NCI-H1092 treated with DMSO at 0.1 percent for 48 hours (cell line): Measurements from ENCODE around the gene KCNK7.

Source experiments
- DNase-seq: peaks from one replicate; lab custom pipeline; 2025; lab: John Stamatoyannopoulos, UW

The KCNK7 gene

DNA sequence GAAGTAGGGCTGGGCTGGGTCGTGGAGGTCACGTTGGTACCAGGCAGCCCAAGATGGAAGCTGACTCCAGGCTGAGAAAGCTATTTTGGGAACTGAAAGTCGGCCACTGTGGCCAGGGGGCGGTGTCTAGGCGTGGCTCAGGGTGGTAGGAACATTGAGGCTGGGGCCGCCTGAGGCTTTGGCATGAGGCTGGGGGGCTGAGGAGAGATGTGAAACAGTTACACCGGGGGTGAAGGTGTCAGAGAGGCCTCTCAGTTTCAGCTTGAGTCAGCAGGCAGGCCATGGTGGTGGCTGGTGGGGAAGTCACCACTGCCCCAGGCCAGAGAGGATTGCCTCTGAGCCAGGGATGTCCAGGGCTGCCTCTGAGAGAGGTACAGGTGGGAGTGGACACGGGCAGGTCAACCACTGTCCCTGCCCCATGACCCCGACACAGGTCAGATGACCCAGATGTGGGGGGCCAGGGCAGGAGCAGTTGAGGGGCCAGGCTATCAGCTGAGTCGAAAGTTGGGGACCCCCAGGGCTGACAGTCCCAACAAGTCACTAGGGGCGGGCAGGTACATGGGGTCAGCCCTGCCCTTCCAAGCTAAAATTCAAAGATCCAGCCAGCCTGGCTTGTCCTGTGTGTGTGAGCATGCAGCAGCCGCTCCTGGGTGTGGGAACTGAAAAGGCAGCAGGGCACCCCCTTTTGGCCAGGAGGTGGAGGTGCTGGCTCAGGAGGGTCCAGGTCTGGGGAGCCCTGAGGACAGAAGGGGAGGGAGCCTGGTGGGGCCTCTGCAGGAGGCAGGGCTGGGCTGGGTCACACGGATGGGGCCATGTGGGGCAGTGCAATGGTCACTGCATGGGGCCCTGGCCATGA lies 7.2 kb downstream of the KCNK7 start:
- DNase-seq = peak; percentile 21

DNA sequence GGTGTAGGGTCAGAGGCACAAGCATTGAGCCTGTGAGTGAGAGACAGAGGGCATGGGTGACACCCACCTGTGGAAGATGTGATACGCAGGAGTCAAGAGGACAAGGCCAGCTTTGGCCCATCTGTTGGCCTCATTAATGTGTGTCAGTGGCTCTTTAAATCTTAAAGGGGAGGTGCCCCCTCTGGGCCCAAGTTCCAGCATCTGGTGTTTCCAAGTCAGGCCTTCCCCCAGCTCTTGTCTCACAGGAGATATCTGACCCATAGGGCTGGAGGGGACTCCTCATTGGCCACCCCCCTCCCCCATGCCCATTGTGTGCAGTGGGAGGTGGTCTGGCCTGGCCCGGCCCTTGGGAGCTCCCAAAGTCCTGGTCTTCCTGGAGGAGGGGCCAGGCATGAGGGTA lies 8.9 kb downstream of the KCNK7 start:
- no peak for DNase-seq

DNA sequence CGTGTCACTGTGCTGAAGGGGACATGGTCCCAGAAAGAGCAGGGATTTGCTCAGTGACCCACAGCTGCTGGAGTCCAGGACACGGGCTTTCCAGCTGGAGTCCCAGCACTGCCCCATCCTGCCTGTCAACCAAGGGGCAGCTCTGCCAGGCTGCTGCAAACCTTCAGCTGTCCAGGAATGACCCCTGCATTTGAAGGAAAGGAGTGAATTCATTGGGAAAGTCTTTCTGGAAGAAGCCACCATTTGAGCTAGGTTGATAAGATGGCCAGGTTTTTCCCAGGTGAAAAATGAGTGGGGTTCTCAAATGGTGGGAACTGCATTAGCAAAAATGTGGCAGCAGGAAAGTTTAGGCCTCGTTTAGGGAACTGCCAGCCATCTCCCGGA lies 9.4 kb downstream of the KCNK7 start:
- no peak for DNase-seq

DNA sequence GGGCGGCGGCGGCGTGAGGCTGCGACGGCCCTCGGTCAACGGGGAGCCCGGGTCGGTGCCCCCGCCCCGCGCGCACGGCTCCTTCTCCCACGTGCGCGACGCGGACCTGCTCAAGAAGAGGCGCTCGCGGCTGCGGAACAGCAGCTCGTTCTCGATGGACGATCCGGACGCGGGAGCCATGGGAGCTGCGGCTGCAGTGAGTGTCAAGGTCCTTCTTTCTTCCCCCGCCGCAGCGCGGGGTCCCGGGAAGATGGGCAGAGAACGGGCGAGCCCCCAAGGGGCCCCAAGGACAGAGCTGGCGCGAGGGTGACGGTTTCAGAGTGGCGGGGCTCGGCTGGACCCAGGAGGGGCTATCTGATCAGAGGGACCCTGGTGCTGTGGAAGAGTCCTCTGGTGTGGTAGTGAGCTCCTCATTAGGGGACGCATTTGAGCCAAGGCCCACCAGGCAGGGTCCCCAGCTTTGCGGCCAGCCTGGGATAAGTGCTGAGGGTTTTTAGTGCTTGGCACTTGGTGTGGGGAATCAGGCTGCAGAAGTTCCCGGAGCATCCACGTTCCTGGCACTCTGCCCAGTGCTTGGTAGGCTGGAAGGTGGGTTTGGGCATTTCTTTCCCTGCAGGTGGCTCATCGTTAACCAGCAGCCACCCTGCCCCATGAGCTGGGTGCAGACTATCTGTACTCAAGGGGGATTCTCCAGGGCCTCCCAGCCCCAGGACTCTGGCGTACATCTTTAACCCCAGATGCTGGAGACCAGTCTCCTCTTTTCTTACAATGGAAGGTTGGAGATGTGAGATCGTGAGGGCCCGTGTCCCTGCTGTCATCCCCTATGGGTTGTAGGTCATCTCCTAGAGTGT lies 10.0 kb downstream of the KCNK7 start:
- DNase-seq = no peak

DNA sequence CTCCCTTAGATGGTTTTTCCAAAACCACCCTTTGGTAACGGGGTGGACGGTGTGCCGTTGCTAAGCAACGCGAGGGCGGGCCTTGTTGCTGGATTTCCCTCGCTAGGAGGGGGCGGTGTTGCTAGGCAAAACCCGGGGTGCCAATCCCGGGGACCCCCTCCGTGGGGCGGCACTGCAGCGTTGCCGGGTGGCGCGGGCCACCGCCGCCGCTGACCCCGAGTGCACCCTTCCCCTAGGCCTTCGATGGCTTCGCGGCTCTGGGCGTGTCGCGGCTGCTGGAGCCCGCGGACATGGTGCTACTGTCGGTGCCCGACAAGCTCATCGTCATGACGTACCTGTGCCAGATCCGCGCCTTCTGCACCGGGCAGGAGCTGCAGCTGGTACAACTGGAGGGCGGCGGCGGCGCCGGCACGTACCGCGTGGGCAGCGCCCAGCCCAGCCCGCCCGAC lies 10.9 kb downstream of the KCNK7 start:
- DNase-seq = no peak

DNA sequence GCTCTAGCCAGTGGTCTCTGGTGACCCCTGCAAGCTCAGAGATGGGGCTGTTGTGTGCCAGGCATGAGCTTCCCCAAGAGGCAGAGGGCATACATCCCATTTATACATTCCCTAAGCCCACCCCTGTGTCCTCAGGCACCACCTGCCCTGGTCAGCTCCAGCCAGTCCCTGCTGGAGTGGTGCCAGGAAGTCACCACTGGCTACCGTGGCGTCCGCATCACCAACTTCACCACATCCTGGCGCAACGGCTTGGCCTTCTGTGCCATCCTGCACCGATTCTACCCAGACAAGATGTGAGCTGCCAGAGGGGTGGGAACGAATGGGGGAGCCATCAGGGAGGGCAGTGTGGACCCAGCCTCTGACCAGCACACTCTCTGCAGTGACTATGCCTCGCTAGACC lies 11.5 kb downstream of the KCNK7 start:
- DNase-seq = no peak

DNA sequence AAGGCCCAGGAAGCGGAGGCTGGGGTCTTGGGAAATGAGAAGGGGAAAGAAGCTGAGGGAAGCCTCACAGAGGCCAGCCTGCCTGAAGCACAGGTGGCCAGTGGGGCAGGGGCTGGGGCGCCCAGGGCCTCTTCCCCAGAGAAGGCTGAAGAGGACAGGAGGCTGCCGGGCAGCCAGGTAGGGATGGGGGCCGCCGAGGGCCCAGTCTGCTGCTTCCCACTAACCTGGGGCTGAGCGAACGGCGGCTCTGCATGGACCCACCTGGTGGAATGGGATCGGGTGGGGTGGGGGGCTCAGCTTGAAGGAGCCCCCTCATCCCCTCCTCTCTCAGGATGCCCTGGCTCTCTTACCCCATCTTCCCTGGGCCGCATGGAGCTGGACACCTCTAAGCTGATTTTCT lies 12.0 kb downstream of the KCNK7 start:
- no peak for DNase-seq

DNA sequence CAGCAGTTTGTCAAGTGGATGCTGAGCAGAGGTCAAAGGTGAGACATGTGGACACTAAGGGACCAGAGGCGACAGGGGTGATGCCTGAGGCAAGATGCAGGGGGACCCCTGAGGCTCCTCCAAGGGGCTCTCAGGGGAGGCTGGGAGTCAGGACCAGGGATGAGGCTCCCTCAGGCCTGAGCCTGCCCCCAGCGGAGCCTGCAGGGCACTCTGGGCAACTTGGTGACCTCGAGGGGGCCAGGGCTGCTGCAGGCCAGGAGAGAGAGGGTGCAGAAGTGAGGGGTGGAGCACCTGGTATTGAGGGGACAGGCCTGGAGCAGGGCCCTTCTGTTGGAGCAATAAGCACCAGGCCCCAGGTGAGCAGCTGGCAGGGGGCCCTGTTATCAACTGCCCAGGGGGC lies 13.7 kb downstream of the KCNK7 start:
- no peak for DNase-seq

DNA sequence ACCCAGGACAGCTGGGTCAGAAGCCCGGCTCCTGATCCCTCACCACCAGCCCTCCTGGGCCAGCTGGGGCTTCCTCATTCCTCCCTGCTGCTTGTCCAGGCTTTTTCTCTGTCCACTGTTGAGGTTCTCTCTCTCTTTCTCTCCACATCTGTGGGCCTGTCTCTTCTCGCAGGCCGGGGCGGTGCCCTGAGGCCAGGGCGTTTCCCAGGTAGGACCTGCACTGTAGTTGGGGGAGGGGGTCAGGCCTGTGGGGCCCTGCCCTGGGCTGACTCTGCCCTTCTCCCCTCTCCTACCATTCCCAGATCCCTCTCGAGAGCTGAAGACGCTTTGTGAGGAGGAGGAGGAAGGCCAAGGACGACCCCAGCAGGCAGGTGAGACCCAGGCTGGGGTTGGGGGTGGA lies 14.8 kb downstream of the KCNK7 start:
- no peak for DNase-seq

DNA sequence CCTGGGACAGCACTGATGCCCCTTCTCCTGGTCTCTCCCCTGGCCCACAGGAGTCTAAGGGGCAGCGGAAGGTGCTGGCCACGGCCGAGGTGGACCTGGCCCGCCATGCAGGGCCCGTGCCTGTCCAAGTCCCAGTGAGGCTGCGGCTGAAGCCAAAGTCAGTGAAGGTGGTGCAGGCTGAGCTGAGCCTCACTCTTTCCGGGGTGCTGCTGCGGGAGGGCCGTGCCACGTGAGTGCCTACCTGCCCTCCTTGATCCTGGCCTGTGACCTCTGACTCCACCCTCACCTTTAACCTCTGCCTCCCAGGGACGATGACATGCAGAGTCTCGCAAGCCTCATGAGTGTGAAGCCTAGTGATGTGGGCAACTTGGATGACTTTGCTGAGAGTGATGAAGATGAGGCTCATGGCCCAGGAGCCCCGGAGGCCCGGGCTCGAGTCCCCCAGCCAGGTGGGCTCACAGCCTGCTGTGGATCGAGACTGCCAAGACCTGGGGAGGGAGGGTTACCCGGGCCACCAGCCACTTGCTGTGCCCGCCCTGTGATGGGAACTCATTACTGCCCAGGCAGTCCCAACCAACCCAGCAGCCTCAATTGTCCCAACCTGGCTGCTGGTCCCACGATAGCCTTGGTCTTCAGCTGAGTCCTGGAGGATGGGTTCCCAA lies 15.4 kb downstream of the KCNK7 start:
- DNase-seq = no peak

DNA sequence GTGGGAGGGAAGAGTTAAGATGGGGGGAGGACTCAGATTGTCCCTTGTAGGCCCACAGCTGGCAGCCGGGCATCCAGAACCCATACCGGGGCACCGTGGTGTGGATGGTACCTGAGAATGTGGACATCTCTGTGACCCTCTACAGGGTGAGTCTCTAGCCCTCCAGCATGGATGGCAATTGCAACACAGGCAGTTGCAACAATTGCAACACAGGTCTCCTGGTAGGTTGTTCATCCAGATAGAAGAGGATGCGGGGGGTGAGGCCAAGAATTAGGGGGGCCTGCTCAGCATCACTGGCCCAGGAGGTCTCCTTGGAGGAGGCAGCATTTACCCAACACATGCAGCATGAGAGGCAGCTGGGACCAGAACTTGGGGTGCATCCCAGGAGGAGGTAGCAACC lies 16.3 kb downstream of the KCNK7 start:
- no peak for DNase-seq

DNA sequence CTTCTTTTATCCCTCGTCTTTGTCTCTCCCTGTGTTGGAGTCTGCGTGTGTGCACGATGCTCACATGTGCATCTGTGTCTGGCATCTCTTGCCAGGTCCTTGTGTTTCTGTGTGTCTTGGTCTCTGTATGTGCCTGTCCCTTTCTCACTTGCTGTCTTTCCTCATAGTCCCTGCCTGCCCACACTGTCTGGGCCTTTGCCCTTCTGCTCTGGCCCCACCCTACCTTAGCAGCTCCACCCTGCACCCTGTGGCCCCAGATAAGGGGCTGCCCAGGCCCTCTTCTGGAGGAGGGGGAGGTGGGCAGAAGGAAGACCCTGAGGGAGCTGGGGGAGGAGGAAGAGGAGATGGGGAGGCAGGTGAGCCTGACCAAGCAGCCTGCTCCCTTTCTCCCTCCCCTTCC lies 16.9 kb downstream of the KCNK7 start:
- no peak for DNase-seq

DNA sequence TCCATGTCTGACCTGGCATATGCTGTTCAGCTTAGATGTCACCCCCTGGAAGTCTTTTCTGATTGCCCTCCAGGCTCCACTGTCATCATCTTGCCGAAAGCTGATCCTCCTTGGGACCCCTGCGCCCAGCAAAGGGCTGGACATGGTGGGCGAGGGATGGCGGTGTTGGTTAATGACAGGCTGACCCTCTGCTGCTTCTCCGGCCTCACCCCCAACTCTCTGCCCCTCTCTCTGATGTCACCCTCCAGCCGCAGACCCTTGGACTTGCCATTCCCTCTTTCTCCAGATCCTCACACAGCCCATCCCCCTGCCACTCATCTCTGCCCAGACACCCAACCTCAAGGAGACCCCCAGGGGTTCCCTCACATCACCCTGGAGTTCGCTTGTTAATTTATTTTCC lies 17.5 kb downstream of the KCNK7 start:
- DNase-seq = no peak

DNA sequence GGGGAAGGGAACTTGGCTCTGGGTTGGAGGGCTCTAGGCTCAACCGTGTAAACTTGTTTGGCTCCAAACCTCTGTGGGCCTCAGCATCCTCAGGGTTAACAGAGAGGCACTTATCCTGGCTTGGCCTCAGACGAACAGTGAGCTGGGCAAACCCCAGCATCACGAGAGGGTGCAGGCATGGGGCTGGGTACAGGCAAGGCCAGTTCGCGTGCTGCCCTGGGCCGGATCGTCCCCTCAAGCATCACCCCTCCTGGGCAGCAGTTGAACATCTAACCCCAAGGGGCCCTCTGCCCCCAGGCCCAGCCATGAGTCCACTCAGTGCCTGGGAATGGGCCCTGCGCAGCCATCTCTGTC lies 17.9 kb downstream of the KCNK7 start:
- DNase-seq = no peak

DNA sequence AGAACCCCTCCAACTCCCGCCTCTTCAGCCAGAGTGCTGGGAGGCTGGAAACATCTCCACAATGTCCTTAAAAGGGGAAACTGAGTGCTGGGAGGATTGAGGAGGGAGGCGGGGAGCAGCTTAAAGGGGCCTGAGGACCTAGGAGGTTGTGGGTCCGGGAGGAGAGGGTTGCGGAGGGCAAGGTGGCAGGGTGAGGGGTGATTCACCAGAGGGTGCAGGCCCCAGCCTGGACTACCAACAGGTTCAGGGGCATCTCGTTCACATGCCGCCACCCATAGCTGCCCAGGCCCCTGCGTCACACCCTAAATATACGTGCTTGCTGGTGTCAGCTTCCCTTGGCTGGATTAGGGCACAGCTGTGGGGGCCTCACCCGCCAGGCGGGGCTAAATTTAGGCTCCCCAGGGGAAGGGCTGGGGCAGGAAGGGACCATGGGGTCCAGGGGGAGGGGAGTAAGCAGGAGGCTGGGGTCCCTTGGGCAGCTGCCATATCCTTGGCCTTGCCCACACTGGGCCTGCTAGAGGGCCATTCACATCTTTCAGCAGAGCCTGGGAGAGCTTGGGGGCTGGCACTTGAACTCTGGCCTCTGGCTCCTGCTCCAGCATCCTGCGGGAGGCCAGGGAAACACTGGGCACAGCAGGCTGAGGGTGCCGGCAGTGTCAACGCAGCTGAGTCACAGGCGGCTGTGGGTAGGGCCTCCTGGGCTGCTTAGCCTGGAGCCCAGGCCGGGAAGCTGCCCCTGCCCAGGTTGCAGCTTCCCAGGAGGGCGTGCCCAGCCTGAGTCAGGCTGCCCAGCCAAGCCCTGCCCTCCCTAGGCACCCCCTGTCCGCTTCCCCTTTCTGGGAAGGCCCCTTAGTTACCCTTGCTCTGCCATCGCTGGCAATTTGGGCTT lies 18.5 kb downstream of the KCNK7 start:
- DNase-seq = no peak

DNA sequence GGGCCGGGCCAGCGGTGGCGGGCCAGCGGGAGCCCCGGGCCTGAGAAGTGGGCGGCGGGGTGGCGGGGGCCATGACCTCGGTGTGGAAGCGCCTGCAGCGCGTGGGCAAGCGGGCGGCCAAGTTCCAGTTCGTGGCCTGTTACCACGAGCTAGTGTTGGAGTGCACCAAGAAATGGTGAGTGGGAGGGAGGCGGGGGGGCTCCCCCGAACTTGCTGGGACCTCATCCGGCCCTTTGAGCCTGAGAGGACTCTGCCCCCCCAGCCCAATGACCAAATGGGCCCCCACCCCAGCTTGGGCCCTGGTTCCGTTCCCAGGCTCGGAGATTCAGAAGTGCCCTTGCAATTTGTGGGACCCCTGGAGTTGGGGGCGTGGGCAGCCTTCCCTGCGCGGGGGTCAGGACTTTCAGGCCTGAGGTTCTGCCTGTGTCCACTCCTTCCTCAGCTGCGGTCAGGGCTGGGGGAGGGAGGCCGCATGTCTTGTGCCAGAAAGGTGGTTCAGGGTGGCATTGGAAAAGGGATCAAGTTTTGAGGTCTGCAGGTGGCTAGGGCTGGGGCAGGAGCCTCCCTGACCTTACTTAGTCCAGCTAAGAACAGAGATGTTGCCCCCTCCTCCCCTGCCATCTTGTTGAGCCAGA lies 19.3 kb downstream of the KCNK7 start:
- DNase-seq = no peak

DNA sequence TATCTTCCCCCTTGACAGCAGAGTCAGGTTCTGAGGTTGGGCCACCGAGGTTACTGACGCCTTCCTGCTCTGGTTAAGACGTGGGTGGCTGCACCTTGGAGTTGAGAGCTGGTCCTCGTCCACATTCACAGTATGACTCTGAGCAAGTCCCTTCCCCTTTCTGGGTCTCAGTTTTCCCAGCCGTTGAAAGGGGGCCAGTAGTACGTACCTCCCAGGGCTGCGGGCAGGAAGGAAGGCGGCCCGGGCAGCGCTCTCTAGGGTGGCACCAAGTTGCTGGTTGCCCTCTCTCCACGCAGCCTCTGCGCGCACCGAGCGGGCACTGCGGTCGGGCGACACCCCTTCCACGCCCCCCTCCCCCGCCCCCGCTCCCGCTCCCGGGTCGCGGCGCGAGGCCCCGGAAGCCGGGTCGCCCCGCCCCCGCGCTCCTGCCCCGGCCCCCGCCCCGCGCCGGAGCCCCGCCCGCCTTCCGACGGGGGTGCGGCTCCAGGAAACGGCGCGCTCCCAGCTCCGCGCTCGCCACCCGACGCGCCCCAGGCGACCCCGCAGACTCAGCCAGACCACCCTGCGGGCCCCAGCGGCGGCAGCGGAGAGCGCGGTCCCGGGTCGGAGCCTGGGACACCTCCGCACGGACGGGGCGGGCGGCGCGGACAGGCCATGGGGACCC lies 19.9 kb downstream of the KCNK7 start, which contains the start of gene EHBP1L1:
Gene EHBP1L1, plus strand, starts transcription at position 486 of the 664 bp plus-strand sequence. CDS start 250 bp downstream, outside the sequence.
- DNase-seq = no peak

DNA sequence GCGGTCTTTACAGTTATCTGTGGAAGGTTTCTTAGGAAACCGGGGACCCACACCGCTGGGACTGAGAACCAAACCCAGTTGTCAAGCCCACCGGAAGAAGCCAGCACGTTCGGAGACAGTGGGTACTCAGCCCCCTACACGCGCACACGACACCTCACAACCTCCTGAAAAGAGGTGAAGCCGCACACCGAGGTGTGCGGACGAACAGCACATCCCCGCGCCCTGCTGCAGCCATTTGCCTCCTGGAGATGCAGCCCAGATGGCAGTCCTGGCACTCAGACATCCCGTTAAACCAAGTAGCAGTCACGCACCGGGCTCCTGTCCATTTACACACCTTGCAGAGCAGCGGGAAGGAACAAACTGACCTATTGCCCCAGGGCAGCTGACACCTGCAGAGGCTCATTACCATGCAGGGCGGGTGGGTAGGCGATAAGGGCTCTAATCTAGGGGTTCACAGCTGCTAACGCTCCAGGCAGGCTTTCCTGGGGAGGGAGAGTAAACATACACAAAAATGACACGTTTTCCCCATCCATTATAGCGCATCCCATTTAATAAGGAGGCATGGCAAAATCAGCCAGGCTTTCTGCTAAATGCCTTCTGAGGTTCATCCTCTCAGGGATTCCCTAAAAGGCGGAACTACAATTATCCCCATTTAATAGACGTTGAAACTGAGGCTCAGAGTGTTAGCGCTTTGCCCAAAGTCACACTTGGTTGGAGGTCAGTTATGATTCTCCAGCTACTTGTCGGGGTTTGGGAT lies 20.6 kb downstream of the KCNK7 start:
- no peak for DNase-seq

DNA sequence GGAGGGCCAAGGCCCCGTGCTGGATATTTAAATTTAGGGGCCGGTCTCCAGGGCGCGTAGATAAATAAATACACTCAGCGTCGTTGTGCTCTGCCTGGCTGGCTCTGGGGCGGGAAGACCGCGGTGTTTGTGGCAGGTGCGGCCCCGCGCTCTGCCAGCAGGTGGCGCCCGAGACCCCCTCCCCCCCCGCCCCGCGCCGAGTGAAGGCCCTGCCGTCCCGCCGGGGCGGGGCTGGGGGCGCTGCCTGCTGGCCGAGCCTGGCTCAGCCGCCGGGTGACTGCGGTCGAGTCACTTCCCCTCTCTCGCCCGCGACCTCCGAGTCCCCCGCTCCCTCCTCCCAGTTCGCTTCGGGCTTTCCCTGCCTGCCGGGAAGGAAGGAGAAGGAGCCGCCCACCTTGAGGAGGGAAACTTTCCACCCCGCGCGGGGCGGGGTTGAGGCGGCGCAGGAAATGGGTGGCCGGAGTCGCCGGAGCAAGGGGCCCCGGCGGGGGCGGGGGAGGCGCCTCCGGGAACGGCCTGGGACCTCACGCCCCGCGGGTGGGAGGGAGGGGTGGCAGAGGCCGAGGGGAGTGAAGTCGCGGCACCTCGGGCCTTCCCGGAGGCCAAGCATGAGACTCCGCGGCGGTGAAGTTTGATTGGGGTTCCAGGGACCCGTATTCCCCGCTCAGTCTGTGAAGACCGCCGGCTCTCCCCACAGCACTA lies 21.3 kb downstream of the KCNK7 start:
- peak; percentile 62 for DNase-seq
